SW 1271 (cell line): ENCODE data around the gene PAPOLB.
"Not testable (repeated sequence)": the region's sequence is repeated elsewhere in the genome, so short reads cannot be mapped to it uniquely, and the experiment has no call there.

Experiments
- DNase-seq, 2 experiments: peaks; one replicate each; lab custom pipeline; 2025; lab: John Stamatoyannopoulos, UW

The PAPOLB gene

GRCh38 chr7:4861673-4862072 is at the start of gene PAPOLB:
PAPOLB (minus strand) TSS chr7:4862030; CDS start chr7:4861810, 220 bp downstream.
- DNase-seq = no peak

GRCh38 chr7:4911111-4911828 is 49.4 kb upstream of the PAPOLB start:
- no peak for DNase-seq

DNA sequence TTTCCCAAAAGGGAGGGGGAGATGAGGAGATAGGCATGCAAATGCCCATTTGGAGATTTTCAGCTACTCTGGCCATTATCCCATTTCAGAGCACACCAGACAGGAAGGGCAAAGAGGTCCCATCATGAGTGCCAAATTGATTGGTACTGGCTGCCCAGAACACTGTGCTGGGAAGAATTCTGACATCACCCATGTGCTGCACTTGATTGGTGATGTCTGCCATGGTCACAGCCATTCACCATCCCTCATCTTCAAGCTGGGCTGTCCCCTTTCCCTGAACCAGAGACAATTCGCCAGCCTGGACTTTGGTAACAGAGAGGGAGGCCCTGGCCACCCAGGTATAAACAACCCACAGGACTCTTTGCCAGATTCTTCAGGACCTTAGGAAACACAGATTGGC is 44.9 kb upstream of the PAPOLB start:
- no peak for DNase-seq

DNA sequence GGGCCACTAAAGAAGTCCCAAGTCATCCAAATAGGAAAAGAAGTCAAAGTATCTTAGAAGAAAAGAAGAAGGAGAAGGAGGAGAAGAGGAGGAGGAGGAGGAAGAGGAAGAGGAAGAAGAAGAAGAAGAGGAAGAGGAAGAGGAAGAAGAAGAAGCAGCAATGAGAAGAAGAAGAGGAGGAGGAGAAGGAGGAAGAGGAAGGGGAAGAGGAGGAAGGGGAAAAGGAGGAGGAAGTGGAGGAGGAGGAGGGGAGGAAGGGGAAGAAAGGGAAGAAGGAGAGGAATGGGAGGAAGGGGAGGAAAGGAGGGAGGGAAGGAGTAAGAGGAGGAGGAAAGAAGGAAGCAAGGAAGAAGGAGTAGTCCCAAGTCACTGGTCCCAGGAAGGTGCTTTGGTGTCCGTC is 43.3 kb upstream of the PAPOLB start:
- DNase-seq = no peak

DNA sequence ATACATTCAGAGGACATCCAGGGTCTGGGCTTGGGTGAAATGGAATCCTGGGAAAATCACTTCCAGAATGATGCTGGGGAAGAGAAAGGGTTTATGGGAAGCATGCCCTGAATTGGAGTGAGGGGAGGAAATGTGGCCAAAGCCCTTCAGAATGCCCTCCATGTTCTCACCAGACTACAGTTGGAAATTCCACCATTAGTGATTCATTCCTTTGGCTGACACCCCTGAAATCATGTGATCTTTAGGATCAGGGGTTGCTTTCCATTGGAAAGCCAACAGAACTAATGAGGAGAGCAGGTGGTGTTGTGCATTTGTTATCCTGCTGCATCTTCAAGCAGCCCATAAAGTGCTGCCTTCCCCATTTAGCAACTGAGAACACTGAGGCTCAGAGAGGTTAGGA is 42.5 kb upstream of the PAPOLB start:
- no peak for DNase-seq

DNA sequence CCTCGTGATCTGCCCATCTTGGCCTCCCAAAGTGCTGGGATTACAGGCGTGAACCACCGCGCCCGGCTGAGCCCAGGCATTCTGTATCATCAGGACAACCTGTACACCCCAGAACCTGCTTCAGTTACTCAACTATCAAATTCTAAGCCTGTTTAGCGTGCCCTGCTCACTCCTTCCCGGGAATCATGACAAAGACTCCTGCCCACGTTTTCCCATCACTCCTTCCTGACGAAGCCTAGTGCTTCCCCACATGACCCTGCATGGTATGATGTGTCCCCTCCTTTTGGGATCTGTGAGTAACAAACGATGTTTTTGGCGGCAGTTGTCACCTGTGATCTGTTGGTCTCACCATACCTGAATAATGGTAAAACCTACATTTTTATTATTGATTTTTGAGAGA is 33.9 kb upstream of the PAPOLB start:
- DNase-seq = no peak

GRCh38 chr7:4894482-4894881 is 32.7 kb upstream of the PAPOLB start:
- DNase-seq = no peak

DNA sequence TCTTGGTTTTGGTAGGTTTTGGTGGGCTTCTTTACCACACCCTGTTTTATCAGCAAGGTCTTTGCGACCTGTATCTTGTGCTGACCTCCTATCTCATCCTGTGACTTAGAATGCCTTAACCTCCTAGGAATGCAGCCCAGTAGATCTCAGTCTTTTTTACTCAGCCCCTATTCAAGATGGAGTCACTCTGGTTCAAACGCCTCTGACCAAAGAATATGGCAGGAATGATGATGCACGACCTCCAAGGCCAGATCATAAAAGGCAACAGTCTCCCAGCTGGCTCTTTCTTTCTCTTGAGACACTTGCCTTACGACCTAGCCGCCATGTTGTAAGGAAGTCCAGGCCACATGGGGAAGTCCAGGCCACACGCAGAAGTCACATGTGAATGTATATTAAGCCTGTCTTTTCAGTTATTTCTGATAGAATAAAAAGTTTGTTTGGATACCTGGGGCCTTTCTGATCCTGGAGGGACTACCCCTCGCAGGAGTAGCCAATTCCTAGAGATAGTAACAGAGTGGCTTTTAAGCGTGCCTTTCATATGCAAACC is 32.2 kb upstream of the PAPOLB start:
- DNase-seq = no peak

DNA sequence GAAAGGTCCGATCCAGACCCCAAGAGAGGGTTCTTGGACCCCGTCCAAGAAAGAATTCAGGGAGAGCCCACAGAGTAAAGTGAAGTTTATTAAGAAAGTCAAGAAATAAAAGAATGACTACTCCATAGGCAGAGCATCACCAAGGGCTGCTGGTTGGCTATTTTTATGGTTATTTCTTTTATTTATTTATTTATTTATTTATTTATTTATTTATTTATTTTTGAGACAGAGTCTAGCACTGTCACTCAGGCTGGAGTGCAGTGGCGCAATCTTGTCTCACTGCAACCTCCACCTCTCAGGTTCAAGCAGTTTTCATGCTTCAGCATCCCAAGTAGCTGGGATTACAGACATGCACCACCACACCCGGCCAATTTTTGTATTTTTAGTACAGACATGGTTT is 31.4 kb upstream of the PAPOLB start:
- not testable (repeated sequence) for DNase-seq

DNA sequence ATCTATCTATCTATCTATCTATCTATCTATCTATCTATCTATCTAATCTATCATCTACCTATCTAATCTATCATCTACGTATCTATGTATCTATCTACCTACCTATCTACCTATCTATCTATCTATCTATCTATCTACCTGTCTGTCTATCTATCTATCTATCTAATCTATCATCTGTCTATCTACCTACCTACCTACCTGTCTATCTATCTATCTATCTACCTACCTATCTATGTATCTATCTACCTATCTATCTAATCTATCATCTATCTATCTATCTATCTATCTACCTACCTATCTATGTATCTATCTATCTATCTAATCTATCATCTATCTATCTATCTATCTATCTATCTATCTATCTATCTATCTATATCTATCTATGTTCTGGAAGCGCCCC is 29.7 kb upstream of the PAPOLB start:
- DNase-seq = not testable (repeated sequence)

- DNase-seq = no peak
Measured at GRCh38 chr7:4889682-4890081, 27.9 kb upstream of the PAPOLB start.

- DNase-seq = no peak
Measured at GRCh38 chr7:4888161-4888560, 26.3 kb upstream of the PAPOLB start.

DNA sequence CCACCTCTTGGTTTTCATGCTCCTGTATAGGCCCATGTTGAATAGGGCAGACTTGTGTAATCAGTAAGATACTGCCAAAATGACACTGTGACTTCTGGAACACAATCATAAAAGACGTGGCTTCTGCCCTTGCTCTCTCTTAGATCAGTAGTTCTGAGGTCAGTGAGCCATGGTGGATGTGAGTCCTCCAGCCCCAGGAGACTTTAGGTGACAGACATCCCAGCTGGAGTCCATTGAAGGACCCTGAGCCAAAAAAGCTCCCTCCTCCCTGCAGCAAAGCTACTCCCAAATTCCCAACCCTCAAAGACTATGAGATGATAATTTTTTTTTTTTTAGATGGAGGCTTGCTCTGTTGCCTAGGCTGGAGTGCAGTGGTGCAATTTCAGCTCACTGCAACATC is 24.8 kb upstream of the PAPOLB start:
- no peak for DNase-seq

DNA sequence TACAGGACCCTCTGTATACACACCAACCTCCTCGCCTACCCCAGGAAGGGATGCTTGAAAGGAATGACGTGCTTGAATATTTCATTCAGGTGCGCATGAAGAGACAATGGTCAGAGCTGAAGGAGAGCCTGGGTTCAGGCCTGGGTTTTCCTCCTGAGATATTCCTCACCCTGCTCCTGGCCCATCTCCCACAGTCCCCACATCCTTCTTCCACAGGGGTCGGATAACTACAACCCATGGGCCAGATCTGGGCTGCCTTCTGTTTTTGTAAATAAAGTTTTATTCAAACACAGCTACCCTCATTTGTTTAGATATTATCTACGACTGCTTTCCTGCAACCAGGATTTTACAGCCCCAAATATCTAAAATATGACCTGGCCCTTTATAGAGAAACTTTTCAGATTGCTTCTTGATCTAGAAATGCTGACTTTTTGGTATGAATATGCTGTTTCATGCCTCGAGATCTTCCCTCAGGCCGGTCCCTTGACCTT is 23.5 kb upstream of the PAPOLB start:
- DNase-seq = no peak

DNA sequence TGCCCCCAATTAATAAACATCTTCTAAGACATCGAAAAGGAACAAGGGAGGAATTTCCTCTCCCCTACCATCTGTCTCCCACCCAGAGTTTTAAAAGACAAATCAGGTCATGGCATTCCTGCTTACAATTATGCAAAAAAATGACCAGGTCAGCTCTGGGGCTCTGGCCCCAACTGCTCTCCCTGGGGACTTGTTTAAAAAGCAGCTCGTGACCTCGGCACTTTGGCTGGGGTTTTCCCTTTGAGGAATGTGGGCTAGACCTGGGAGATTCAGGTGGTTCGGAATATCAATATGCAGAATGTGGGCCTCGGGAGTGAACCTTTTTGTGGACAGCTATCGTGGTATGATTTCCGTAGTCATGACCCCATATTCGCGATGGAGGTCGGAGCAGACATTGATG is 22.3 kb upstream of the PAPOLB start:
- no peak for DNase-seq

DNA sequence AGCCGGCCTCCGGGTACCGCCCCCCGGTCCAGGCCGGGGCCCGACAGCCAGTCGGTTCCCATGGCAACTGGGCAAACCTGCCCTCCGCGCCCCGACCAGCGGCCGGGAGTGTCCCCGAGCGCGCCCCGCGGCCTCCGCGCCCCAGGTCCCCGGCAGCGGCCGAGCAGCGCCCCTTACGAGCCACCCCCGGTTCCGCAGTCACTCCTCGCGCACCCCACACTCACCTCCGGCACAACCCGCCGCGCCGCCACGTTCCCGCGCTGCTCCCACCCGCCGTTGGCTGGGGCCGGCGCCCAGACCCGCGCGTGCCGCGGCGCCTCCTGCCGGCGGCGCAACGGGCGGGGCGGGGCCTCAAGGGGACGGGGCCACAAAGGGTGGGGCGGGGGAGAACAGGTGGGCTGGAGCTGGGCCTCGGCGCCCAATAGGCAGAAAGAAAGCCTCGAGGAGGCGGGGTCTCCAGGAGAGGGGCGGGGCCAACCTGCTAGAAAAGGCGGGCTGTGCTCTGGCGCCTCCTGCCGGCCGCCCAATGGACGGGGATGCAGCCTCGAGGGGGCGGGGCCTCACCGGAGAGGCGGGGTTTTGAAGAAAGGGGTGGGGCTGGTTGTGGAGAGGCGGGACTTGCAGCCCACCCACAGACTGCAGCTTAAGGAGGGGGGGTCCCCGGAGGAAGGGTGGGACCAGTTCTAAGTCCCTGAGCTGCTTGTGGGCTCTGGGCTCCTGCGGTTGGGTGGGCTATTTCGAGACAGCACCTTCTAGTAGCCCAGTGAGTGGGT is 21.7 kb upstream of the PAPOLB start, which contains the start of gene RADIL:
RADIL (minus strand) TSS at position 345 of the 773 bp plus-strand sequence. CDS start 5,577 bp downstream, outside the sequence.
- peak in 1 of 2 experiments; percentile 68 for DNase-seq

DNA sequence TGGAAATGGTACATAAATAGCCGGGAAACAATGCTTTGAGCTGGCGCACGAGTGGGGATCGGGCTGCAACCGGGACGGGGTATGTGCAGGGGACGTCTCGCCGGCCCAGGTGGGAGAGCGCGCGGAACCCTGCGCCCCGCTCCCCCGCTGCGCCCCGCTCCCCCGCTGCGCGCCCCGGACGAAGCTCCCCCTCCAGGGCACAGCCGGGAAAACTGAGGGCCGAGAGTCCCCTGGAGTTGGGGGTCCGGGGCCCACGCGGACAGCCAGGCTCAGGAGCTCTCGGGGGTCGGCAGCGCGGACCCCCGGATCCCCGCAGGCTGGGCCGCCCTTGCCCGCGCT is 21.2 kb upstream of the PAPOLB start:
- no peak for DNase-seq

DNA sequence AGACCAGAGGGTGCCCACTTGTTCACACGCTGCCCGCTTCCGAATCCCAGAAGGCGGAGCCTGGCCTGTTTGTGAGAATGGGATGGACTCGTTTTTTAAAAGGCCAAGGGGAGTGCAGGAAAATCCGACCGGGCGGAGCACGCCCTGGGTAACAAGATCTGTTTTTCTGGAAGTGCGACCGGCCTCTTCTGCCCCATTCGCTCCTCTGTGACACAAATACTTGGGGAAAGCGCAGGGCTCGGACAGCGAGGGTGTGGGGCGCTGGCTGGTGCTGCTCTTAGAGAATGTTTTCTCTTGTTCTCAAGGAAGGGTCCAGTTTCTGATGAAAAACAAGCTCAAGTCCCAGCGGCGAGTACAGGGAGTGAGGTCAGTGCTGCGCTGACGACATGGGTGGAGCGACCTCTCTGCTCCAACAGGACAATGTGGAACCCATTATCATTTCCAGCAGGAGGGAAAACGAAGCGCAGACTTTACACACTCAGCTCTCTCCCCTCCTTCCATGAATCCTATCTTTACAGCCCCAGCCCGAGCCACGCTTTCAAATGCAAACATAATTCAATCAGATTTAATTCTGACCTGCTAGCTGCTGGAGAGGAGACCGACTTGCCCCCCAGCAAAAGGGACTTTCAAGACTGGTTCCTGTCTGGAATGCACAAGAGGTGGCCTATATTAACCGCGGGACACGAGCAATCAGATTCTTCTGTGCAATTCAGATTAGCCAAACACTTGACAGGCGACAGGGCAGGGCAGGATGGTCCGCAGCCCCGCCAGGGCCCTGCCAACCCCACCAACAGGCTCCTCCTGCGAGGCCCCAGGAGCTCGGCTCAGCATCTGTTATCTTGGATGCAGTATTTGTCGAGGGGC is 20.6 kb upstream of the PAPOLB start:
- no peak for DNase-seq

- DNase-seq = no peak
Measured at GRCh38 chr7:4880218-4880617, 18.4 kb upstream of the PAPOLB start.

- no peak for DNase-seq
Measured at GRCh38 chr7:4879396-4880081, 17.7 kb upstream of the PAPOLB start.
